Amniotic stem cell (primary cell): Measurements from ENCODE around the gene GALNT17.

ENCODE experiments used
- DNase-seq: peaks from one replicate; lab custom pipeline; 2025; lab: John Stamatoyannopoulos, UW

GALNT17 gene

DNA sequence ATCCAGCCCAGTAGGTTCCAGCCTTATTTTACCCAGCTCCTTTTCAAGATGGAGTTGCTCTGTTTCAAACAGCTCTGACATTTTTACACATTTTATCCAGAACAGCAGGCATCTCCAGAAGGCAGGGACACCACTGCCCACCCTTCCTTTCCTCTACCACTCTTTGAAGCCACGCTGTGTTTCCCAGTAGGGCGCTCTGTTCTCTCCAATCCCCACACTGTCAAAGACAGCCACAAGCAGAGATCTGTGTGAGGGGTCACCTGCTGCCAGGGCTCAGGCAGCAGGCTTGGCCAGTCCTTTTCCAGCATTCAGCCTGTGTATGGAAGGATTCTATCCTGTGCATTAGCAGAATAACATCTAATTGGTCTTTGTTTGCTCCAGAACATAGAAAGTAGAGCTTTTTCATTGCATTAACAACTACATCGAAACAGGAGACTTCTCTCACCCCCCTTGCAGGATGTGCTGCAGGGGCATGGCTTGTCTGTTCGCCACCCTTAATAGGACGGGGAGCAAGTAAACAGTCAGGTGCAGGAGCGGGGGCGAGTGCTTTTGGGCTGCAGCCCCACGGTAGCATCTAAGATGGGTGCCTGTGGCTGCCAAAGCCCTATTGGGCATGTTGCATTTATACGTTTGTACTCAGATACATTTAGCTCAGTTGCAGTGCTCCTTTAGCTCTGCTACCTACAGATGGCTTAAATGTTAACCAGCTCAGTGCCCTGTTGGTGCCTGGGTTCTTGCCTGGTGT, 326.1 kb downstream of the GALNT17 start:
- DNase-seq = no peak

DNA sequence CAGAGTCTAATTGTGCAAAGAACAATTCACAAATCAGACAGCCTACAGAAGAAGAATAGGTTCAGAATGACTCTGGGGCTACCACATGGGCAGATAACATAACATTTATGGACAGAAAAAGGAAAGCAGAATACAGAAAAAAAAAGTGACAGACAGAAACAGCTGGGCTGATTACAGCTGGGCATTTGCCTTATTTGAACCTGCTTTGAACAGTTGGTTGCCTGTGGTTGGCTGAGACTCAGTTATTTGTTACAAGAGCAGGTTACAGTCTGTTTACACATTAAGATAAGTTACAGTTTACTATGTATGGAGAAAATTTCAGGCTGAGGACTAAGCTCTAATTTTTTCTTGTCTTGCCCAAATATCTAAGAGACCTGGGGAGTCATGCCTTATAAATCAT, 327.2 kb downstream of the GALNT17 start:
- DNase-seq = no peak

DNA sequence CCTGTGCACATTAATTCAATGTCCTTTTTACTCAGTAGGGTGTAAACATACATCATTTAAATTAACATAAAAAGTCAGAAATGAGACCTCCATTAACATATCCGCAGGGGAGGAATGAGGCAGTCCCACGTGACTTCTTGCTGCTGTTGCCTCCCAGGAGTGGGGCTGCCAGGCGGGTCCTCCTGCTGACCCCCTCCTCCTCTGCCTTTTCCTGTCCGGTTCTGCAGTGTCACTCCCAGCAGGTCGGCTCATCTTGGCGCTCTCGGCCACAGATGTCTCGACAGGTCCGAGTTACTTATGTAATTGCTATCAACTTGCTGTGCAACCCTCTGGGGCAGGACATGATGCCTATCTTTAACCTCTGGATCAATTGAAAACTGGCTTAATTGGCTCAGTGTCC, 329.6 kb downstream of the GALNT17 start:
- no peak for DNase-seq

DNA sequence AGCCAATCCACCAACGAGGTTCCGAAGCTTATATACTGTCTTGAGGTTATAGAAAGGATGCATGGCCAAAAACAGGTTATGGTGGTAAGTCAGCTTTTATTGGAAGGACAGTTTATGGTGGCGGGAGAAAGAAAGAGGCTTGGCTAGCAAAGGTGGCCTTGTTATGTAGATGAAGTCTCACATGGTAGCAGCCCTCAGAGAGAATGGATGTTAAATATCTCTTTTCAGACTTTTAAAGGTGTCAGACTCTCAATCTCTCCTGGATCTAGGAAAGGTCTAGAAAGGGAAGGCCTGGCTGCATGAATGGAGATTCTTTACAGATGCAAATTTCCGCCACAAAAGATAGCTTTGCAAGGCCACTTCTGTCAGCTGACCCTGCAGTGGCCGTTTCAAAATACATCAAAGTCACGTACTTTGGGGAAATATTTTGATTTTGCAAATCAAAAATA, 333.8 kb downstream of the GALNT17 start:
- DNase-seq = no peak

DNA sequence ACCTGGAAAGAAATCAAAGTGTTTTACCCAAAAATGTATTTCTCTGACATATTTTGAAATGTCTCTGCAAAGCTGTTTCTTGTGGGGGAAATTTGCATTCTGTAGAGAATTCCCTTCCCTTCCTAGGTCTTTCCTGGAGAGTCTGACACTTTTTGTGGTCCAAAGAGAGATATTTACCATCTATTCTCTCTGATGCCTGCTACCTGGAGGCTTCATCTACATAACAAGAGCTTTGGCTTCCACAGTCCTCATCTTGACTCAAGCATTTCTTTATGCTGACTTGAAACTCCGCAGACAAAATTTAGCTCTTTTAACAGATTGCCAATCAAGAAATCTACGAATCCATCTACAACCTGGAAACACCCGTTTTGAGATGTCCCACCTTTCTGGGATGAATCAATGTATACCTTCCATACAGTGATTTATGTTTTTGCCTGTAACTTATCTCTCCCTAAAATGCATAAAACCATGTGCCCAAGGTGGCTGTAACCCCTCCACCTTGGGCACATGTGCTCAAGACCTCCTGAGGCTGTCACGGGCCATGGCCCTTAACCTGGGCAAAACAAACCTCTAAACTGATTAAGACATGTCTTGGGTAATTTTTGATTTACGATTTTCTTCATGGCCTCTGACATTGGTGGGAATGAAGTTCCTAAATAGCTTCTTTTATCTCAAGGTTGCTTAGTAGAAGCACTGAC, 334.7 kb downstream of the GALNT17 start:
- no peak for DNase-seq

DNA sequence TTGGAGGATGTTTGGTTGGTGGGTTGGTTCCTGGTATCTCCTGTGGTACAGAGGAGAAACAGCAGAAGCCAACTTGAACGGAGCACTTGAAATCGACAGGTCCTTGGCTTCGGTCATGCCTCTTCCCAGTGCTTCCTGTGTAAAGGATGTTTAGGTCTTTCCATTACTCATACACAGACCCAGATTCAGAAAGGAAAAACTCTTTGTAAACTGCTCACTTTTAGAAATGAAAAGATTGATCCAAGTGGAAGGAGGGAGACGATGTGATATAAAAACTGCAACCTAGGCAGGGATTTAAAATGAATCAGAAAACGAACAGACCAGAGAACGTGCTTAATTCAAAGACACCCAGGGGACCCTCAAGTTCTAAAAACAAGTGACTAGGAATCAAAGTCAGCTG, 338.4 kb downstream of the GALNT17 start:
- no peak for DNase-seq

DNA sequence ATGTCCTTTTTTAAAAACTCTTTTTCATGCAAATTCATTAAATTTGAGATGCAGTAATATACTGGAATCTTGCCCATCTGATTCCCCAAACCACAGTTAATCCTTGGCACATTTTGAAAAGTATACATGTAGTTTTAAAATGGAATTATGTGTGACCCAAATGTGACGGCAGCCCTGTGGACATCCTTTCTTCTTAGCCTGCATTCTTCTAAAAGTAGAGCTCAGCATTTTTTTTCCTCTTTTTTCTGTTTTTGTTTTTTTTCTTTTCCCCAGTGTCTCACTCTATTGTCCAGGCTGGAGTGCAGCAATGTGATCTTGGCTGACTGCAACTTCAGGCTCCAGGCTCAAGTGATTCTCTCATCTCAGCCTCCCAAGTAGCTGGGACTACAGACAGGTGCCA, 338.9 kb downstream of the GALNT17 start:
- no peak for DNase-seq

DNA sequence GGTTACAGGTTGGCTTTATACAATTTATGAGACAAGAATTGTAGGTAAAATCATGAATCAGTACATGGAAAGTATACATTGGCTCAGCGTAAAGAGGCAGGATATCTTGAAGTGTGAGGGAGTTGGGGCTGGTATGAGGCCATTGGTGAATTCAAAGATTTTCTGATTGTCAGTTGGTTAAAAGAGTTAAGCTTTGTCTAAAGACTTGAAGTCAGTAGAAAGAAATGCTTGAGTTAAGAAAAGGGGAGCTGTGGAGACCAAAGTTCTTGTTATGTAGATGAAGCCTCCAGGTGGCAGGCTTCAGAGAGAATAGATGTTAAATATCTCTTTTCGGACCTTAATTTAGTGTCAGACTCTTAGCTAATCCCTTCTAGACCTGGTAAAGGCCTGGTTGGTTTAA, 341.0 kb downstream of the GALNT17 start:
- DNase-seq = no peak

DNA sequence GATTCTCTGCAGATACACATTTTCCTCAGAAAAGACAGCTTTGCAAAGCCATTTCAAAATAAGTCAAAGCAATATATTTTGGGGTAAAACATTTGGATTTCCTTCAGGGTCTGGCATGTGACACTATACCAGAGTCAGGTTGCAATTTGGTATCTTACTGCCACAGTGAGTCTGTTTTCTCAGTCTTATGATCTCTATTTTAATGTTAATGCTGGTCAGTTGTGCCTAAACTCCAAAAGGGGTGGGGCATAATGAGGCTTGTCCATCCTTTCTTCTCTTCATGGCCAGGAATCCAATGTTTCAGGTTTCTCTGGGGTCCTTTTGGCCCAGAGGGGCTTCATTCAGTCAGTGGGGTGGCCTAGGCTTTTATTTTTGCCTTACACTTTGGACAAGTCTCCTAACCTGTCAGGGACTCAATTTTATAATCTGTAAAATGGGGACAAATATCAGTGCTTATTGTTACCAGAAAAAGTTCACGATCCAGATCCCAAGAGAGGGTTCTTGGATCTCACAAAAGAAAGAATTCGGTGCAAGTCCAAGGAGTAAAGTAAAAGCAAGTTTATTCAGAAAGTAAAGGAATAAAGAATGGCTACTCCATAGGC, 341.5 kb downstream of the GALNT17 start:
- DNase-seq = no peak

DNA sequence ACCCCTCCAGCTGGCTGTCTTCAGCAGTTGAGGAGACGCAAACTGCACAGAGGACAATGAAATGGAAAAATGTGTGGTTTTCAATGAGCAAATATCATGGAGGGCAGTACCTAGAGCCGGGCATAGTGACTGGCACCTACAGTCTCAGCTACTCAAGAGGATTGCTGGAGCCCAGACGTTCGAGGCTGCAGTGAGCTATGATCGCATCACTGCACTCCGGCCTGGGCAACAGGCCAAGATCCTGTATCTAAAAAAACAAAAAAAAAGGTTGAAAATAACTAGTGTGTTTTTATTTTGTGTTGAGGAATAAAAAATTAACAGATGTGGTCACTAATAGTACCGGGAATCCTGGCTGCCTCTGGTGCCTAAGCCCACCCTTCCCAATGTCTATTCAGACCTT, 345.5 kb downstream of the GALNT17 start:
- no peak for DNase-seq

DNA sequence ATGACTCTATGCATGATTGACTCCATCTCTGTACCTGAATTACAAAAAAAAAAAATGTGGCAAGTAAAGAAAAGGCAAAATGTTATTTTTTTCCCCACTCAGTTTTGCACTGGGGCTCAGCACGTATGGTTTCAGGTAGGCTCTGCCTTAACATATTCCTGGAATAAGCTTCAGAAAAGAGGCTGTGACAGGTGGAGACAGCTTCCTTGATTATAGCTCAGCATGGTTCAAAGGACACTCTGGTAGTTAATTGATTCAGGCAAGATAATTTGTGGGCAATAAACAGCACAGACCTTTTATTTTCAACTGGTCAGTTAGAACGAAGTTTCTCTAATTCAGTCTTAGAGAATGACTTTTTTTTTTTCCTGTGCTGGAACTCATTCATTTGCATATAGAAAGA, 347.3 kb downstream of the GALNT17 start:
- DNase-seq = no peak

DNA sequence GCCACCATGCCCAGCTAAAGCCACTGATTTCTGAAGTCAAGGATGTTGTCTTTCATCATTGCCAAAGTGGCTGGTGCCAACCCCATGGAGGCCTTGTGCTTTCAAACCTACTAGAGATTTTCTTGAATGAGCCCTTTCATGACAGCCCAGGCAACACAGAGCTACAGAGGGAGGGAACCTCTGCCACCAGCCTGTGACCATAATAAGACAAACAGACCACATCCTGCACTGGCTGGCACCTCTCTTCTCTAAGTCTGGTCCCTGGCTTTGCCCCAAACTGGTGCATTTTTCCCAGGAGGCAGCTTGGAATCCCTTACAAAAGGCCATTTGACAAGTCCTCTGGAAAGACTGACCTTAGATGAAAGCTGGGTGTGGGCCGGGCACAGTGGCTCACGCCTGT, 348.8 kb downstream of the GALNT17 start:
- no peak for DNase-seq

DNA sequence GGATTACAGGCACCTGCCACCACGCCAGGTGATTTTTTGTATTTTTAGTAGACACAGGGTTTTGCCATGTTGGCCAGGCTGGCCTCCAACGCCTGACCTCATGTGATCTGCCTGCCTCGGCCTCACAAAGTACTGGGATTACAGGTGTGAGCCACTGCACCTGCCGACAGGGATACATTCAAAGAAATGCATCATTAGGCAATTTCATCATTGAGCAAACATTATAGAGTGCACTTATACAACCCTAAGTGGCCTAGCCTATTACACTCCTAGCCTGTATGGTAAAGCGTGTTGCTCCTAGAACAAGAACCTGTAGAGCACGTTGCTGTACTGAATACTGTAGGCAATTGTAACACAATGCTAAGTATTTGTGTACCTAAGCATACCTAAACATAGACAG, 350.3 kb downstream of the GALNT17 start:
- no peak for DNase-seq

DNA sequence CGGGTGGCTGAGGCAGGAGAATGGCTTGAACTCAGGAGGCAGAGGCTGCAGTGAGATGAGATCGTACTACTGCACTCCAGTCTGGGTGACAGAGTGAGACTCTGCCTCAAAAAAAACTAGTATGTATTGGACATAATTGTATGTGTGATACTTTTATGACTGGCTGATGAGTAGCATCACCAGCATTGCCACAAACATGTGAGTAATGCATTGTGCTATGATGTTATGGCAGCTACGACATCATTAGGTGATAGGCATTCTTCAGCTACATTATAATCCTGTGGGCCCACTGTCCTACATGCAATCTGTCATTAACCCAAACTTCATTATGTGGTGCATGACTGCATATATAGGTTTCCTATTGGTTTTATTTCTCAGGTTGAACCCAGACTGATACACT, 352.4 kb downstream of the GALNT17 start:
- no peak for DNase-seq

DNA sequence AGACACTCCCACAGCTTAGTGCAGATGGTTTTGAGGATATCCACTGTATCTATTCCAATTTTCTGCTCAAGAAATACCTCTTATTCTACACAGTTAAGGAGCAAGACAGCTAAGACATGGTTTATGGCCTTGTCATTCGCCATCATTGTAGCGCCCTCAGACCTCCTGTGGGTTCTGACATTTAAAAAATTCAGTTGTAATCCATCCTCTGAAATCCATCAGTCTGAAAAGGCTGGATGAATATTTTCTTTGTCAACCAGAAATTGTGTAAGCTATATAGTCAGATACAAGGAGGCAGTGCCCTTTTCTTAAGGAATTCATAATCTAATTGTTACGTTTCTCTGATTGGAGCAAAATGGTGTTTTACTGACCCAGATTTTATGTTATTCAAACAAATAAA, 353.6 kb downstream of the GALNT17 start:
- no peak for DNase-seq

DNA sequence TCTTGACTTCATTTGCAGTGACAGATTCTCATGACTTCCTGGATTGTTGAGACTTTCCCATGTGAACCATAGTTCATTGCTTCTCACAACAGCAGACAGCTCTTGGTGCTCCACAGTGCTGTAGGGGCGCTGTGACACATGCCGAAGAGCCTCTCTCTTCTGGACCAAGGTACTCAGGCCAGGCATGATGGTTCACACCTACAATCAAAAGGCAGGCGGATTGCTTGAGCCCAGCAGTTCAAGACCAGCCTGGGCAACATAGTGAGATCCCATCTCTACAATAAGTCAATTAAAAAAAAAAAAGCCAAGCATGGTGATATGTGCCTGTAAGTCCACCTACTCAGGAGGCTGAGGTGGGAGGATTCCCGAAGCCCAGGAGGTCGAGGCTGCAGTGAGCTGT, 354.5 kb downstream of the GALNT17 start:
- DNase-seq = no peak

DNA sequence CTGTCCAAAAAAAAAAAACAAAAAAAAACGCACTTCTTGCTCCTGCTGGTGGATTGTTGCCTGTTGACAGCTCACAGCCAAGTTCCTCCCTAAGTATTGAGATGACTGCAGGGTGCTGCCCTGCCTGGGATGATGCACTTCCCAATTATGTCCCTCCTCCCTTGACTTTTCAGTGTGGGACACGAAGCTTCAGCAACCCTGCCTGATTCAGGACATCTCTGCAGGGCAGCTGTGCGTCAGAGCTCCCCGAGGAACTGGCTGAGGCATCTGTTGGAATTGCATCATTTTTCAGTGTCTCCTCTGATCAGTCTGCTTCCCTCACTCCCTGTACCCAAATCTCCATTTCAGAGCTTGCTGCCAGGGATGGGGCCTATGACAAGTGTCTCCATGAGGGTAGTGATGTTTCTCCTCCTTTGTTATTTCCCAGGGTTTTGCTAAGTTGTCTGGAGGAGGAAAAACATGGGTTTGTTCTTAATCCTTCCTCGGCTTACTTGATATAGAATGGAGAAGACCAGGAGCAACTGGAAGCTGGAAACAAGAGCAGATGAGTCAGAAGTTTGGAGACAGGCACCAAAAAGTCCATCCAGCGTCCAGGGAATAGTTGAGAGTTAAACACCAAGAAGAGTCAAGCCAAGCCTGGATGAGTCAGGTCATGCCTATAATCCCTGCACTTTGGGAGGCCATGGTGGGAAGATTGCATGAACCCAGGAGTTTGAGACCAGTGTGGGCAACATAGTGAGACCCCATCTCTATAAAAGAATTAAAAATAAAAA, 355.1 kb downstream of the GALNT17 start:
- DNase-seq = no peak

DNA sequence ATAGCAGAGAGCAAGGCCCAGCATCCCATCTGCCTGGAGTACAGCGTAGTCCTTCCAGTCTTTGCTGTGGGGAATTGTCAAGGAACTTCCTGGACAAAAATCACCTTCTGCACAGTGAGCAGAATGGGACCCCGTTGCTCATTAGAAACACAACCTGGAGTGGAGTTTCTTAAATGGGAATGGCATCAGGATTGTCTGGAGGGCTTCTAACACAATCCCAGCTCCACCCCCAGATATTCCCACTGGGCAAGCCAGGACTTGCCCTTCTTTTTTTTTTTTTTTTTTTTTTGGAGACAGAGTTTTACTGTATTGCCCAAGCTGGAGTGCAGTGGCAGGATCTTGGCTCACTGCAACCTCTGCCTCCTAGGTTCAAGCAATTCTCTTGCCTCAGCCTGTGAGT, 356.4 kb downstream of the GALNT17 start:
- no peak for DNase-seq

DNA sequence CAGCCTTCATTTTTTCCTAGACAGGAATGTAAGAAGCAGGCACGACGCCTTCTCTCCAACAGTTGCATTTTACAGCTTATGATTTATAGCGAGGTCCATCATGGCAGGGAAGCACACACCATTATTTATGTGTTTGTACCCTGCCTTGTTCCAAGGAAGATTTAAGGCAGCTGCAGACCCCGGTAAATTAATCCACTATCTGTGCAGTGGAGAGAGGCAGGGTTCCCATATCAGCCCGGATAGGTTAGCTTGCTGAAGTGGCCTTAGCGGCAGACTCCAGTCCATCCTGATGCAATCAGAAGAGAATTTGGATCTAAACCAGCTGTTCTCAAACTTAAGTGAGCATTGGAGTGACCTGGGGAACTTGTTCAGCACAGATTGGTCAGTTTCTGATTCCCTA, 359.4 kb downstream of the GALNT17 start:
- DNase-seq = no peak

DNA sequence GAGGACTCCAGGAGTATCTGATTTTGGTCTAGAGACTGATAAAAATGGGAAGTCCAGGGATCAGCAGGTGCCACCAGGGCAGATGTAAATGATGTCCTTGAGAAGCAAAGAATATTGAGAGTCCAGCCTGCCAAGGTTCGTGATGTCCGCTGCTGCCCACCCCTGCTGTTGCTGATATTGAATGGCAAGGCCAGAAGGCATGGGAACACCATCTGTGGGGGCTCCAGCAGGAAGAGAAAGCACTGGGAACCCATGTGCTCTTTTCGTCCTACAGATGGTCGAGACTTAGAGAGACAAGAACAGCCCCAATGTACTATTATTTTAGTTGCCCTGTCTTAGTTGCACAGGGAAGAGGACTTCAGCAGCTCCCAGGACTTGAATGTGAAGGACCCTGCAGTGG, 363.9 kb downstream of the GALNT17 start:
- no peak for DNase-seq

DNA sequence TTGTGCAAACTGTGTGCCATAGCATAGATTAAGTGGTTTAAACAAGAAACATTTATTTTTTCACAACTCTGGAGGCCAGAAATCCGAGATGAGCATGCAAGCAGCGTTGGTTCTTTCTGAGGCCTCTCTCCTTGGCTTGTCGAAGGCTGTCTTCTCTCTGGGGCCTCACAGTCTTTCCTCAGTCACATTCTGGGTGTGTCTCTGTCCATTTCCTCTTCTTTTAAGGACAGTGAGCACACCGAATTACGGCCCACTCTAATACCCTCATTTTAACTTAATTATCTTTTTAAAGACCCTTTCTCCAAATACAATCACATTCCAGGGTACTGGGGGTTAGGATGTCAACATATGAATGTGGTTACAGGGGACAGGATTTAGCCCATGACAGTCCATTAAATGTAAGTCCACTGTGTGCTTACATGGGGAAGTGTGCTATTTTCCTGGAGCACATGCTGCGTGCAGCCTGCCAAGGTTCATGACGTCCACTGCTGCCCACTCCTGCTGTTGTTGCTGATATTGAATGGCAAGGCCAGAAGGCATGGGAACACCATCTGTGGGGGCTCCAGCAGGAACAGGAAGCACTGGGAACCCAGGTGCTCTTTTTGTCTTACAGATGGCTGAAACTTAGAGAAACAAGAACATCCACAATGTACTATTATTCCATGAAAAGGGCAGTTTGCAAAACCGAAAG, 365.5 kb downstream of the GALNT17 start:
- DNase-seq = no peak

DNA sequence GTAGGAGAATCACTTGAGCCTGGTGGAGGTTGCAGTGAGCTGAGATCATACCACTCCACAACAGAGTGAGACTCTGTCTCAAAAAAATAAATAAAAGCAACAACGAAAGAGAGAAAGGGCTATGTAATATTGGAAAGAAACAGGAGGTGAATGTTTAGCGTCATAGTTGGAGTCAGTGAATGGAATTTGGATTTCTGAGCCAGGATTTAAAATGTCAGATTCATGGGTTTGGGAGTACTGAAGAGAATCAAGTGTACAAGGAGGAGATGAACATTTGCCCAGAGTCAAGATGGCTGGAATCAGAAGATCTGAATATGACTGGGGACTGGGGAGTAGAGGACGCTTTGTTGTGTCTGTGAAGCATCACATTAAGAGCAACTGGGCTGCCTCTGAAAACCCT, 366.4 kb downstream of the GALNT17 start:
- no peak for DNase-seq
